GM19025 (cell line): Measurements from ENCODE around the gene YWHAQ.

Source experiments
- ATAC-seq: cut with Tn5 transposase; IDR thresholded peaks from one replicate; pipeline ENCODE4 v1.9.1; 2021; ENCODE audit warnings: mild to moderate bottlenecking, low read depth, moderate library complexity; ENCODE audit not compliant: unreplicated experiment

YWHAQ gene

GRCh38 chr2:9656270-9656766, 25.5 kb upstream of the YWHAQ start:
- peak; percentile 90 for ATAC-seq

- ATAC-seq, result no peak
Measured at GRCh38 chr2:9655441-9656269, 24.9 kb upstream of the YWHAQ start.

- no peak for ATAC-seq
Measured at GRCh38 chr2:9654452-9655100, 23.8 kb upstream of the YWHAQ start.

GRCh38 chr2:9653485-9654271, 22.9 kb upstream of the YWHAQ start:
- no peak for ATAC-seq

- ATAC-seq, result no peak
Measured at GRCh38 chr2:9652898-9653479, 22.2 kb upstream of the YWHAQ start.

GRCh38 chr2:9652267-9652666, 21.5 kb upstream of the YWHAQ start:
- ATAC-seq, result no peak

GRCh38 chr2:9650119-9650821, 19.5 kb upstream of the YWHAQ start:
- ATAC-seq, result no peak

- no peak for ATAC-seq
Measured at GRCh38 chr2:9649261-9649660, 18.5 kb upstream of the YWHAQ start.

- no peak for ATAC-seq
Measured at GRCh38 chr2:9648821-9649220, 18.0 kb upstream of the YWHAQ start.

GRCh38 chr2:9647884-9648283, 17.1 kb upstream of the YWHAQ start:
- no peak for ATAC-seq

- ATAC-seq, result no peak
Measured at GRCh38 chr2:9646196-9647030, 15.6 kb upstream of the YWHAQ start.

- no peak for ATAC-seq
Measured at GRCh38 chr2:9644603-9645002, 13.8 kb upstream of the YWHAQ start.

- ATAC-seq, result no peak
Measured at GRCh38 chr2:9644021-9644420, 13.2 kb upstream of the YWHAQ start.

- ATAC-seq, result peak; percentile 52
Measured at GRCh38 chr2:9641641-9642040, 10.8 kb upstream of the YWHAQ start.

- ATAC-seq, result no peak
Measured at GRCh38 chr2:9640403-9641104, 9.8 kb upstream of the YWHAQ start.

GRCh38 chr2:9639740-9640343, 9.0 kb upstream of the YWHAQ start:
- ATAC-seq, result no peak

GRCh38 chr2:9639000-9639602, 8.3 kb upstream of the YWHAQ start:
- no peak for ATAC-seq

GRCh38 chr2:9638532-9638931, 7.7 kb upstream of the YWHAQ start:
- no peak for ATAC-seq
